MG63 (cell line): Measurements from ENCODE around the gene TMEM129. TPM values are rescaled to one million over a fixed set of nuclear protein-coding genes. Genes with fewer than 3 reads are reported as not detected.
"Not testable (repeated sequence)": the region's sequence is repeated elsewhere in the genome, so short reads cannot be mapped to it uniquely, and the experiment has no call there.

Experiments used
- DNase-seq: peaks from one replicate; pipeline ENCODE4 v3.0.0-alpha.2; 2020
- H3K27me3 ChIP-seq: fragments of 250-450 bp; sonication (Bioruptor Pico); 2 replicates; pipeline ENCODE4 v1.5.1; 2020; ENCODE audit warnings: mild to moderate bottlenecking, moderate library complexity
- H3K36me3 ChIP-seq: fragments of 250-450 bp; sonication (Bioruptor Pico); 2 replicates; pipeline ENCODE4 v1.5.1; 2020; ENCODE audit warnings: mild to moderate bottlenecking, moderate library complexity
- H3K4me3 ChIP-seq: fragments of 250-450 bp; sonication (Bioruptor Pico); 2 replicates; pipeline ENCODE4 v1.5.1; 2020; ENCODE audit warnings: mild to moderate bottlenecking, moderate library complexity
- H3K9me3 ChIP-seq: fragments of 250-450 bp; sonication (Bioruptor Pico); 2 replicates; pipeline ENCODE4 v1.5.1; 2020; ENCODE audit warnings: mild to moderate bottlenecking, moderate library complexity
- total RNA-seq: library from RNA; depleted of rRNA; stranded (reverse); fragments of >200 nt; shearing (Covaris generic); gene quantifications from 2 replicates; pipeline ENCODE4 v1.2.3, GENCODE V29; 2014; ENCODE audit warnings: low replicate concordance

Gene TMEM129
- total RNA-seq, 1 experiment from 2014 or later: 15.7 TPM

DNA sequence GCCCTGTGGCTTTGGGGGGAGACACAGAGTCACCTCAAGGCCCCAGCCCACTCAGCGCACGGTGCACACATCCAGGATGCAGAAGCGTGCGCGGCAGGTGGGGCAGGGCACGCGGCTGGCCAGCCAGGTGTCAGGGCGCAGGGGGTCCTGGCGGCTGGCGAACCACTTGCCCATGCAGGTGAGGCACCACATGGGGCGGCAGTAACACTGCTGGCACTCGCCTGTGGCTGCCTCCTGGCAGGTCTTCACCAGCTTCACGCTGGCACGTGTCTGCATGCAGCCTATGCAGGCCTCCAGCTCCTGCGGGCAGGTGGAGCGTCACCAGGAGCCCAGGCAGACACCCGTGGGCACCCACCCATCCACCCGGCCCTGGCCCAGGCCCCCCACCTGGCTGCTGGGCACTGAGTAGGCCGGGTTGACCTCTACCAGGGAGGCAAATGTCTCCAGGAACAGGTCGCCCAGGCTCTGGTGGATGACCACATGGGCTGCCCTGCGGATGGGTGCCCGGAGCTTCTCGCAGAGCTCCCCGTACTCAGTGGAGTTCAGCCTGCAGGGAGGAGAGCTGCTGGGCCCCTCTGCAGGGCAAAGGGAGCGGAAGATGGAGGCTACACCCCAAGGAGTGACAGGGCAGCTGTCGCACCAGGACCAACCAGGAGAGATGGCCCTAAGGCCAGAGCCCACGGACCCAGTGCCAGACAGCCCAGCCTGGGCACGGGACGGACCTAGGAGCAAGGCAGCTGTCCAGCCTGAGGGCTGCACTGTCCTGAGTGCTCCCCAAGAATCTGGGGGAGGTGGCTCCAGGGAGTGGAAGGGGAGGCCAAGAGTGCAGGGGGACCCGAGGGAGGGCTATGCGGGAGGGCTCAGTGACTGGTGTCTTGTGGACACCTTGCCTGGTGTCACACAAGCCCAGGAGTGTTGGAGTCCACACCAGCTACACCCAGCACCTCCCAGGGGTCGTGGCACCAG, 3.7 kb downstream of the TMEM129 start:
- H3K4me3 ChIP-seq: no peak overlapping the region
- DNase-seq: no peak
- H3K9me3 ChIP-seq: no peaks in the 10 kb centered on the region
- no peaks in the 10 kb centered on the region for H3K27me3 ChIP-seq
- peaks cover 3% of the 10 kb centered on the region; the same call in 1 of the 2 replicates for H3K36me3 ChIP-seq

DNA sequence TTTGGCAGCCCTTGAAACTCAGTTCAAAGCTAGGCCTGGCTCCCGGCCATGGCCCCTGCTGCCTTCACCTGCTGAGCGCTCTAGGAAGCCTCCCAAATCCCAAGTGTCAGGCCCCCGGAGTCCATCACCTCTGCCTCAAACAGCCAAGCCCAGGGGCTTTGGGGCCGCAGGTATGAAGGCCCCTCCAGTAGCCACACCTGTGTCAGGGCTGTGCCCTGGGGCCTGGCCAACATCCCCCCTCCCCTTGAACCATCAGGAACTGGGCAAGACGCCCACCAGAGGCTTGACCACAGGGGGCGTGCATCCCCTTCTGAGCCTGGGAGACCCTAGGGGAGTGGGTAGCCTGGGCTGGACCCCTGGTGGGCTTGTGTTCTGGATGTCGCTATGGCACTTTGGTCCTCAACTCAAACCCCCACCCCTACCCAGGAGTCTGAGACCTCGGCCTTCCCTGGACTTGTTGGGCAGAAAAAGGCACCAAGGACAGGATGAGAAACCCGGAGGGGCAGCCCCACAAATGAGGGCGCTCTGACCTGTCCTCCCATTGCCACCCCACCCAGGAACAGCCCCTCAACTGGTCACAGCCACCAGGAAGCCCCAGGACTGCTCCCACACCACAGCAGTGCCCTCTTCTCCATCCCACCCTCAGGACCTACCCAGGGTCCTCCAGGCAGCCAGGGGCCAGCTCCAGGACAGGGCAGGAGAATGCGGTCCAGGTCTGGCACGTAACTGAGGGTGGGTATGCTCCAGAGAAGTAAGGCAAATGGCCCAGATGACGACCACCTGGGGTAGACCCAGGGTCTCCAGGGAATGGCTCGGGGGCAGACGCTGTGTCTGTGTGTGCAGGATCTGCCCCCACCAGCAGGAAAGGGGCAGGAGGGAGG, 4.8 kb downstream of the TMEM129 start:
- DNase-seq: no peak
- no peak overlapping the region for H3K4me3 ChIP-seq
- no peaks in the 10 kb centered on the region for H3K27me3 ChIP-seq
- H3K36me3 ChIP-seq: peaks cover 3% of the 10 kb centered on the region; the same call in 1 of the 2 replicates
- H3K9me3 ChIP-seq: no peaks in the 10 kb centered on the region

DNA sequence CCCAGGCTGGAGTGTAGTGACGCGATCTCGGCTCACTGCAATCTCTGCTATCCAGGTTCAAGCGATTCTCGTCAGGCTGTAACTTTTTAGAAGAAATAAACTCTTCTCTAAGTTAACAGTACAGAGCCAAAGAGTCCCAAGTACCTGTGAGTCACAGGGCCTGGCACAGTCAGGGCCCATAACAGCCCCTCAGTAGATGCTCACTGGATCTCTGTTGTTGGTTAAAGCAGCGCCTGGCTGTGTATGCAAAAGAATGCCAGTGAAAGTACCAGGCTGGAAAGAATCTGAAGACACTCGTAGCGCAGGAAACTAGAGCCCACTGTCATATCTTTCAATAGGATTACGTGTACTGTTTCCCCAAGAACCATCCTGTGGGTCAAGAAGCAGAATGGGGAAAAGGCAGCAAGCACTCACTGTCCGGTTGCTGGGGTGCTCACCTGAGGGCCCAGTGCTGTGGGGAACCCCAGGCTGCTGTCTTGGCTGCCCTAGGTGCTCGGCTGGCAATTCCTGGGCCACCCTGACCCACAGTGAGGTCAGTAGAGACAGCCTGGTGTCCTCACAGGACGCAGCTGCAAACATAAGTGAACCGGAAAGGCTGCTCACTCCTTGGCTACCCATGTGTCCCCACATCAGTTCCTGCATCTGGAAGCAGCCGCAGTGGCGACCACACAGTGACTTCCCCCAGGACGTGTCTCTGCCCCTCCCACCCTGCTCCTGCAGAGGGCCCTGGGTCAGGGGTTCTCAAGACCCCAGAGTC, 5.9 kb downstream of the TMEM129 start:
- H3K36me3 ChIP-seq: peaks cover 6% of the 10 kb centered on the region
- H3K9me3 ChIP-seq: no peaks in the 10 kb centered on the region
- DNase-seq: no peak
- H3K4me3 ChIP-seq: no peak overlapping the region
- H3K27me3 ChIP-seq: no peaks in the 10 kb centered on the region

DNA sequence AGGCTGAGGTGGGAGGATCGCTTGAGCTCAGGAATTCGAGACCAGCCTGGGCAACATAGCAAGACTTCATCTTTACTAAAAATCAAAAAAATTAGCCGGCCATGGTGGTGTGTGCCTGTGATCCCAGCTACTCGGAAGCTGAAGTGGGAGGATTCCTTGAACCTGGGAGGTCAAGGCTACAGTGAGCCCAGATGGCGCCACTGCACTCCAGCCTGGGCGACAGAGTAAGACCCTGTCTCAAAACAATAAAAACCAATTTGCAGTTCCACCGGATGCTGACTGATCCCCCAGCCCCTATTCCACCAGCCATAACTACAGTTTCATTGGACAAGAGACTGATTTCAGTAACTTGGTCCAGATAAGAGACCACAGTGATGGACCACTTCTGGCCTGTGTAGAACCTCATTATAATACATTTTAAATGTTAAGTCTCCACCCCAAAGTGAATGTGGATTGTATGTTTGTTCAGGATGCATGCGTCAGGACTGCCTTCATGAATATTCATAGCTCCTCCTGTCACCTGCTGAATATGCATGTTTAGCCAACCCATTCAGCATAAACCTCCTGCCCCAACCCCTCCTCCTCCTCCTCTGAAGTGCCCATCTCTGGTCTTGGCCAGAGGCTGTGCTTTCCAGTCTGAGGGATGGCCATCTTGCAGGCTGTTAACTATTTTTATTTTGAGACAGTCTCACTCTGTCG, 6.7 kb downstream of the TMEM129 start:
- Histone ChIP-seq H3K27me3 (no peaks in the 10 kb centered on the region), H3K4me3 (peak overlapping the region; percentile 64), H3K36me3 (peaks cover 11% of the 10 kb centered on the region), H3K9me3 (no peaks in the 10 kb centered on the region)
- no peak for DNase-seq

DNA sequence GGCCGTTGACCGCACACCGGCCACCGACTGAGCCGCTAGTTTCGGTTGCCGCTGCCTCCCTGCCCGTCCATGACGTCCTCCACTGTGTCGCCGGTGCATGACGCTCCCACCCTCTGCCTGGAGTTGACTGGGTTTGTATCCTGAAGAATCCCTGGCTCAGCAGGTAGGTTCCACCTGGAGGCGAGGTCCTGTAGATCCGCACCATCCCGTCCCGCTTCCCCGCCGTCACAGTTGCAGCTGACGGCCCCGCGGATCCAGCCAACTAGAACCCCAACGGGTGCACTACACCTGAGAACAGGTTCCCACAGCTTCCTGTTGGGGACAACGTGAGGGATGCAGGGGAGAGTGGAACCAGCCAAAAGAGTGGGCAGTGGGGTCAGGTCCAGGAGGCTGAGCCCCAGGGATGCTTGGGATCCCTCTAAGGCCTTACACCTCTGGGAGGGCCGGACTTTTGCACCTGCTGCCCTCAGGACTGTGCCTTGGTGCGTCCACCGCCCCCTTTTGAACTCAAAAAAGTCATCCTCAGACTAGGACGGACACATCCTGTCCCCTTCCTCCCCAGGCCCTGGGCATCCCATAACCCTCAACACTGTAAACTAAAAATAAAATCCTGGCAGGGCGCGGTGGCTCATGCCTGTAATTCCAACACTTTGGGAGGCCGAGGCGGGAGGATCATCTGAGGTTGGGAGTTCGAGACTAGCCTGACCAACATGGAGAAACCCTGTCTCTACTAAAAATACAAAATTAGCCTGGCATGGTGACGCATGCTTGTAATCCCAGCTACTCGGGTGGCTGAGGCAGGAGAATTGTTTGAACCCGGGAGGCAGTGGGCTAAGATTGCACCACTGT, 7.9 kb downstream of the TMEM129 start:
- Histone ChIP-seq H3K27me3 (no peaks in the 10 kb centered on the region), H3K9me3 (no peaks in the 10 kb centered on the region), H3K4me3 (peak overlapping the region; percentile 64), H3K36me3 (peaks cover 15% of the 10 kb centered on the region)
- DNase-seq: no peak

DNA sequence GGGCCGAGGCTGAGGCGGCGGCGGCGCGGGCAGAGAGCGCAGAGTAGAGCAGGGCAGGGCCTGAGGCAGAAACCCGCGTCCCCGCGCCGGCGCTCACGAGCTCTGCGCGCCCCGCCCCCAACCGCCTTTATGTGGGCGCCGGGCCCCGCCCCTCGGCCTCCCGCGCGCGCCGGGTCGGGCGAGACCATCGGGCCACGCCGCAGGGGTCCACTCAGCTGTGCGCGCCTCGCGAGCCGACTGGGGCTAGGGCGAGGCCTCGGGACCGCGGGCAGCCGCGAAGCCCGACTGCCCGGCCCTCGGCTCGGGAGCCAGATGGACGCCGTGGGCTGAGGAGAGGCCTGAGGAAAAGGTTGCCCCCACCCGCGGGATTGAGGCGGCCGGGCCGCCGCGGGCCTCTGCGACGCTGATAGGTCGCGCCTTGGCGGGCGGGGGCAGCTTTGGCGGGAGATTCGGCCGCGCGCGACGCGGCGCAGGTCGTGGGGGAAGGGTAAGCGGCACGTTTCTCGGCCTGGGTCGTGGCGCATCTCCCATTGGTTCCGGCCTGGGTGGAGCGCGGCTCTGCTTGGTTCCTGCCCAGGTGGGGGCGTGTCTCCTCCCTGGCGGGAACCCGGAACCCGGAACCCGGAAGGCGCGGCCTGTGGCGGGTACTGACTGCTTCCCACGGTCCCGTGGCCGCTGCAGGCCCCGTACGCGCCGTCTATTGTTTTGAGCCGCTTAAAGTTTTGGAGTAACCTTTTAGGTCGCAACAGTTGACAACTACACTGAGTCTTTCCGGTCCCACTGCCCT, 8.7 kb downstream of the TMEM129 start, which contains the start of gene SLBP:
SLBP (minus strand) TSS at position 104 of the 787 bp plus-strand sequence. CDS start 131 bp downstream, outside the sequence.
- H3K27me3 ChIP-seq: no peaks in the 10 kb centered on the region
- H3K9me3 ChIP-seq: no peaks in the 10 kb centered on the region
- peaks cover 17% of the 10 kb centered on the region for H3K36me3 ChIP-seq
- H3K4me3 ChIP-seq: peak within 1 kb of the TSS; percentile 64
- DNase-seq: peak; percentile 93

DNA sequence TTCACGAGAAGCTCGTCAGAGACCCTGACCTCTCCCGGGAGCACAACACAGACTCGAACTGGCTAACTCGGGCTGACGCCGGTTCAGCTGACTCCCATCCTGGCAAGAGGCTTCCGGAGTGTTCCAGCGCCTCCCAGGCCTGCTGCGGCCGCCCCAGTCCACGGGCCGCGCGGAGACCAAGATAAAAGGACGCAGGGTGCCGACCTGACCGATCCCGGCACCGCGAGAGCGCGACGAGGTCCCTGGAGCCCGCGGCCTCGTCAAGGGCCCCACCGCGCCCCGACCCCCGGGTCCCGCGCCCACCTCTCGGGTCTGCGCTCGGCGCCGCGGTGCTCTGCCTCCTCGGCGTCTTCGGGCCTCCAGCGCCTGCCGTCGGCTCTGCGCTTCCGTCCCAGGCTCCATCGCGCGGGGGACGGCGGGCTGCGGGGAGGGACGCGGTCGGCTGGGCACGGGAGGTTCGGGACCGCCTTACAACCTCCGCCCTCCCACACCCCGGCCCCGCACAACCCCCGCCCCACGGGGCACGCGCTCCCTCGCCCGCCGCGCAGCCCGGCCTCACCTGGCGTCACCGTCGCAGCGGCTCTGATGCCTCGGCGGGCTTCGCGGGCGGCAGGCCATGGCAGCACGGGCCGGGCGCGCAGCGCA, 9.4 kb downstream of the TMEM129 start:
- no peaks in the 10 kb centered on the region for H3K27me3 ChIP-seq
- peaks cover 17% of the 10 kb centered on the region for H3K36me3 ChIP-seq
- H3K9me3 ChIP-seq: no peaks in the 10 kb centered on the region
- H3K4me3 ChIP-seq: peak overlapping the region; percentile 64
- no peak for DNase-seq

DNA sequence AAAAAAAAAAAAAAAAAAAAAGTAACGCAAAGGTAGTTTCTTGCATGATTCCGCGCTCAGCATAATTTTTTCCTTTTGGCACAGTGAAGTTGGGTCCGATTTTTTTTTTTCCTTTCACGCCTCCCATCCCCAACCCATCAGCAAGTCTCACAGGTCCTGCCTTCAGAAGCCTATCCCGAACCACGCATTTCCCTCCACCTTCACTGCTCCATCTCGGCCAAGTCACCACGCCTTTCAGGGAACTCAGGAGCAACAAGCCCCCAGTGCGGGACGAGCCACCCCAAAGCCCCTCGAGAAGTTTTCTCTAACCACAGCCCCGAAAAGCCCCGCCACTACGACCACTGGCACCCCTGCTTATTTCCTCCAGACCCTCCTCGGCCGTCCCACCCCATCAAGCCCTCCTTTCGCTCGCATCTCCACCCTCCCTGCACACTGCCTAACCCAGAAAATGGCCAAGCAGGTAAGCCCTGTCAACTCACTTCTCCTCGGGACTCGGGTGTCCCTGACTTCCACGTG, 10.0 kb downstream of the TMEM129 start:
- DNase-seq: no peak
- Histone ChIP-seq H3K27me3 (no peaks in the 10 kb centered on the region), H3K4me3 (peak overlapping the region; percentile 64), H3K9me3 (no peaks in the 10 kb centered on the region), H3K36me3 (peaks cover 22% of the 10 kb centered on the region)

DNA sequence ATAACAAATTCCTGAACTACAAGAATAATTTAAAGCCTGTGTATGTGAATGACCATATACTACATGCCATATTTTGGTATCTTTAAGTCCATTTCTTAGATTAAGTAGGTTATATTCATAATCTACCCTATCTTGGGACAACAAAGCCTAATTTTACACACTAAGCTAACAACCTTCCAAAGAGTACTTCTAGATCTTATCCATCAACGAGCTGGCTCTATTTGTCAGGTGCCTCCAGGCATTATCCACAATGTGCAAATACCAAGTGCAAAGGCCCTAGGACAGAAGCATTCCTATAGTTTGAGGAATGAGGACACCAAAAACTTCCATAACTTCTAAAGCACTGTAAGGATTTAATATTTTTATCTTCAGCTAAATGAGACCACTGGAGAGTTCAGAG, 12.5 kb downstream of the TMEM129 start:
- Histone ChIP-seq H3K4me3 (no peak overlapping the region), H3K9me3 (no peaks in the 10 kb centered on the region), H3K36me3 (peaks cover 42% of the 10 kb centered on the region), H3K27me3 (no peaks in the 10 kb centered on the region)
- no peak for DNase-seq

DNA sequence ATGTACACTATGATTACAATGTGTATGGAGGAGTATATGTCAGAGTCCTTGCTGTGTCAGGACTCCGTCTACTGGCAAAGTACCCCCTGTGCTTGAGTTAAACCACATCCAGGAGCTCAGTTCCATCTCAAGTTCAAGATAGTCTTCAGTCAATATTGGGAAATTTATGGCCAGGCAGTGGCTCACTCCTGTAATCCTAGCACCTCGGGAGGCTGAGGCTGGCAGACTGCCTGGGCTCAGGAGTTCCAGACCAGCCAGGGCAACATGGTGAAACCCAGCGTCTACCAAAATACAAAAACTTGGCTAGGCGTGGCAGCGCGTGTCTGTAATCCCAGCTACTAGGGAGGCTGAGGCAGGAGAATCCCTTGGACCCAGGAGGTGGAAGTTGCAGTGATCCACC, 14.8 kb downstream of the TMEM129 start:
- H3K36me3 ChIP-seq: peaks cover 60% of the 10 kb centered on the region
- no peak overlapping the region for H3K4me3 ChIP-seq
- H3K9me3 ChIP-seq: no peaks in the 10 kb centered on the region
- no peaks in the 10 kb centered on the region for H3K27me3 ChIP-seq
- no peak for DNase-seq

DNA sequence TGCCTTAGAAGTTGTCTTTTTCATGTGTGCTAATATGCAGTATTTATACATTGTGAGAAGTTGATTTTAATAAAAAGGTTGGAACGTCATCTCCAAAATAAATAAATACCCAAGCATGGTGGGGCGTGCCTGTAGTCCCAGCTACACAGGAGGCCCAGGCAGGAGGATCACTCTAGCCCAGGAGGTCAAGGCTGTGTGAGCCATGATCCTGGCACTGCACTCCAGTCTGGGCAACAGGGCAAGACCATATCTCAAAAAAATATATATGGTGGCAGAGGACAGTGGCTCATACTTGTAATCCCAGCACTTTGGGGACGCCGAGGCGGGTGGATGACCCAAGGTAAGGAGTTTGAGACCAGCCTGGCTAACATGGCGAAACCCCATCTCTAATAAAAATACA, 15.4 kb downstream of the TMEM129 start:
- no peaks in the 10 kb centered on the region for H3K27me3 ChIP-seq
- peaks cover 60% of the 10 kb centered on the region for H3K36me3 ChIP-seq
- no peak overlapping the region for H3K4me3 ChIP-seq
- no peak for DNase-seq
- no peaks in the 10 kb centered on the region for H3K9me3 ChIP-seq

DNA sequence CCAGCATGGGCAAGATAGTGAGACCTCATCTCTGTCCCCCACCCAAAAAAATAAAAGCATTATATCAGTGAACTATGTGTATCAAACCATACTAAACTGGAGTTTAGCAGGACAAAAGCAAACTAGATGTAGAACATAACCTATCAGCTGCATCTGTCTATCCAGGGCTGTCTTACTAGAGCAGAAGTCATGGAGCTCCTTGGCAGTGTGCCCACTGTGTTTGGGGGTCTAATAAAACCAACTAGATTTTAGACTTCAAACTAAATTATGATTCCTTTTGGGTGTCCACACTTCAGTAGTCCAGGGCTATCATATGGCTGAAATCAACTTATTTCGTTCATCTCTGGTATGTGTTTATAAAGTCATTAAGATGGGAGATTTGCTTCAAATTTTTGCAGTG, 17.3 kb downstream of the TMEM129 start:
- DNase-seq: no peak
- Histone ChIP-seq H3K9me3 (no peaks in the 10 kb centered on the region), H3K36me3 (peaks cover 56% of the 10 kb centered on the region), H3K4me3 (no peak overlapping the region), H3K27me3 (no peaks in the 10 kb centered on the region)

DNA sequence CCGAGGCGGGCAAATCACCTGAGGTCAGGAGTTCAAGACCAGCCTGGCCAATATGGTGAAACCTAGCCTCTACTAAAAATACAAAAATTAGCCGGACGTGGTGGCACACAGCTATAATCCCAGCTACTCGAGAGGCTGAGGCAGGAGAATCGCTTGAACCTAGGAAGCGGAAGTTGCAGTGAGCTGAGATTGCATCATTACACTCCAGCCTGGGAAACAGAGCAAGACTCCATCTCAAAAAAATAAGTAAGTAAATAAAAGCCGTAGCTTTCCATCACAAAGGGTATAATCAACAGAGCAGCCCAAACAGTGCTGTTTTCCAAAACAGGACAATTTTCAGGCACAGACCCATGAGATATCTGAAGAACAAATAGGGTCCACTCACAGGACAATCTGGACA, 19.5 kb downstream of the TMEM129 start:
- peaks cover 56% of the 10 kb centered on the region for H3K36me3 ChIP-seq
- not testable (repeated sequence) for H3K27me3 ChIP-seq, H3K9me3 ChIP-seq, DNase-seq, H3K4me3 ChIP-seq

DNA sequence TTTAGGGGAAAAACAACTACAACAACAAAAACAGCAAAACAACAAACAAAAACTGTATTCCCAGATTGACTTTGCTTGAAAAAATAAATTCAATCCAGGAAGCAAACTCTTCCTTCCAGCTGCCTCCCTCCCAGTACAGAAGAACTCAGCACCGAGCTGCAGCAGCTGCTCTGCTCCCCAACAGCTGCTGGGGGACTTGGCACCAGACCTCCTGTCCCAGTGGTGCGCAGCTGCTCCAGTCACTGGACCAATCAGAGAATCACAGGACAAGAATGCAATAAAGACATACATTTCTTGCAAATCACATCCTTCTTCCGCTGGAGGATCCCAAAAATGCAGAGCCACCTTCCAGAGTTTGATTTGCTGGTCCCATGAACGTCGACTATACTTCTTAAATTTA, 25.2 kb downstream of the TMEM129 start:
- peaks cover 47% of the 10 kb centered on the region for H3K36me3 ChIP-seq
- H3K9me3 ChIP-seq: no peaks in the 10 kb centered on the region
- no peak for DNase-seq
- no peak overlapping the region for H3K4me3 ChIP-seq
- H3K27me3 ChIP-seq: no peaks in the 10 kb centered on the region
